ENCODE results near the gene DLG2.

DLG2 gene

GRCh38 chr11:83681906-83682610 is 1945.1 kb downstream of the DLG2 start:
- in situ Hi-C loops (cut with HindIII; ENCODE audit: low sequenced_read_pairs), result no loop called here

GRCh38 chr11:83681031-83681781 is 1945.9 kb downstream of the DLG2 start:
- in situ Hi-C loops (cut with HindIII; ENCODE audit: low sequenced_read_pairs), result no loop called here

- in situ Hi-C loops (cut with HindIII; ENCODE audit: low sequenced_read_pairs), result no loop called here
Observed at GRCh38 chr11:83680321-83680720, 1946.8 kb downstream of the DLG2 start.

- in situ Hi-C loops (cut with HindIII; ENCODE audit: low sequenced_read_pairs), result no loop called here
Observed at GRCh38 chr11:83678831-83679584, 1948.1 kb downstream of the DLG2 start.

- in situ Hi-C loops (cut with HindIII; ENCODE audit: low sequenced_read_pairs), result no loop called here
Observed at GRCh38 chr11:83677730-83678129, 1949.4 kb downstream of the DLG2 start.

GRCh38 chr11:83676056-83676601 is 1951.0 kb downstream of the DLG2 start:
- in situ Hi-C loops (cut with HindIII; ENCODE audit: low sequenced_read_pairs), result no loop called here

GRCh38 chr11:83674102-83674896 is 1952.8 kb downstream of the DLG2 start:
- in situ Hi-C loops (cut with HindIII; ENCODE audit: low sequenced_read_pairs), result no loop called here

GRCh38 chr11:83671289-83671688 is 1955.9 kb downstream of the DLG2 start:
- in situ Hi-C loops (cut with HindIII; ENCODE audit: low sequenced_read_pairs), result no loop called here

GRCh38 chr11:83666149-83666548 is 1961.0 kb downstream of the DLG2 start:
- in situ Hi-C loops (cut with HindIII; ENCODE audit: low sequenced_read_pairs), result no loop called here

- in situ Hi-C loops (cut with HindIII; ENCODE audit: low sequenced_read_pairs), result no loop called here
Observed at GRCh38 chr11:83663988-83664387, 1963.2 kb downstream of the DLG2 start.

GRCh38 chr11:83663446-83663845 is 1963.7 kb downstream of the DLG2 start:
- in situ Hi-C loops (cut with HindIII; ENCODE audit: low sequenced_read_pairs), result no loop called here

- in situ Hi-C loops (cut with HindIII; ENCODE audit: low sequenced_read_pairs), result no loop called here
Observed at GRCh38 chr11:83662494-83662893, 1964.7 kb downstream of the DLG2 start.

GRCh38 chr11:83661491-83662350 is 1965.4 kb downstream of the DLG2 start:
- in situ Hi-C loops (cut with HindIII; ENCODE audit: low sequenced_read_pairs), result no loop called here

- in situ Hi-C loops (cut with HindIII; ENCODE audit: low sequenced_read_pairs), result no loop called here
Observed at GRCh38 chr11:83659466-83659865, 1967.7 kb downstream of the DLG2 start.

- in situ Hi-C loops (cut with HindIII; ENCODE audit: low sequenced_read_pairs), result no loop called here
Observed at GRCh38 chr11:83656796-83657330, 1970.3 kb downstream of the DLG2 start.

- in situ Hi-C loops (cut with HindIII; ENCODE audit: low sequenced_read_pairs), result no loop called here
Observed at GRCh38 chr11:83655976-83656375, 1971.2 kb downstream of the DLG2 start.

- in situ Hi-C loops (cut with HindIII; ENCODE audit: low sequenced_read_pairs), result no loop called here
Observed at GRCh38 chr11:83649528-83649855, 1977.7 kb downstream of the DLG2 start.

- in situ Hi-C loops (cut with HindIII; ENCODE audit: low sequenced_read_pairs), result no loop called here
Observed at GRCh38 chr11:83648610-83649527, 1978.3 kb downstream of the DLG2 start.

Measured in DLD1 (cell line).